ENCODE results near the gene BUD23.
"Not testable (repeated sequence)": the region's sequence is repeated elsewhere in the genome, so short reads cannot be mapped to it uniquely, and the experiment has no call there.

GRCh38 chr7:73655309-73655708 lies 28.1 kb upstream of the BUD23 start:
- TF ChIP-seq JUND (IDR thresholded peaks at IDR 0.05); RAD21 (IDR thresholded peaks at IDR 0.05; ENCODE audit: low read depth); CTCF (IDR thresholded peaks at IDR 0.05 in 2 of 3, conservative IDR thresholded peaks at IDR 0.05 in 1 of 3; ENCODE audit: borderline replicate concordance in 1 of 3, insufficient read depth in 1 of 3, low read depth in 2 of 3, low read length in 2 of 3); POLR2A (IDR thresholded peaks at IDR 0.05; ENCODE audit: borderline replicate concordance, extremely low read depth, insufficient read depth, insufficient read length); EZH2 (IDR thresholded peaks at IDR 0.05); EZH2phosphoT487 (IDR thresholded peaks at IDR 0.05; ENCODE audit: borderline replicate concordance): not testable (repeated sequence)
